HepG2 (cell line): ENCODE results near the gene TUBG1. TPM values are rescaled to one million over a fixed set of nuclear protein-coding genes. Genes with fewer than 3 reads are reported as not detected.
A peak's percentile ranks its signal among the peaks of the same experiment; 100 is the strongest.

Experiments
- ARHGAP35 ChIP-seq: sonication (generic); formaldehyde crosslinking; IDR thresholded peaks from 2 replicates; pipeline ENCODE4 v1.9.0; 2022; ENCODE audit warnings: mild to moderate bottlenecking, inconsistent platforms, moderate library complexity, missing genetic modification reagents, borderline replicate concordance
- DNMT3B ChIP-seq: conservative IDR thresholded peaks from 2 replicates; pipeline ENCODE4 v1.6.1; 2016; ENCODE audit warnings: missing biosample characterization, control low read depth
- FUBP1 ChIP-seq: sonication (generic); formaldehyde crosslinking; IDR thresholded peaks from 2 replicates; pipeline ENCODE4 v1.5.1; 2020; ENCODE audit warnings: missing genetic modification reagents, mild to moderate bottlenecking, borderline replicate concordance
- HOXA5 ChIP-seq: sonication (generic); formaldehyde crosslinking; IDR thresholded peaks from 2 replicates; pipeline ENCODE4 v1.4.0; 2020; ENCODE audit warnings: missing genetic modification reagents
- ISL2 ChIP-seq: sonication (generic); formaldehyde crosslinking; IDR thresholded peaks from 2 replicates; pipeline ENCODE4 v1.5.0; 2020; ENCODE audit warnings: missing genetic modification reagents
- KDM4B ChIP-seq: sonication (generic); formaldehyde crosslinking; IDR thresholded peaks from 2 replicates; pipeline ENCODE4 v1.4.0; 2020; ENCODE audit warnings: missing genetic modification reagents
- NFYC ChIP-seq: IDR thresholded peaks from 2 replicates; pipeline ENCODE4 v1.6.1; 2016; ENCODE audit warnings: missing genetic modification reagents, missing compliant biosample characterization
- NONO ChIP-seq, 2 experiments: fragments of 450-650 bp in 1 of 2; sonication (generic) in 1 of 2; formaldehyde crosslinking in 1 of 2; IDR thresholded peaks in 1 of 2; conservative IDR thresholded peaks in 1 of 2; 2 replicates each; pipeline versions ENCODE4 v1.6.1 to v1.8.0; 2017 to 2022; ENCODE audit warnings: mild to moderate bottlenecking in 1 of 2, missing genetic modification reagents in 1 of 2, moderate library complexity in 1 of 2
- SRSF9 ChIP-seq: fragments of 200-400 bp; formaldehyde crosslinking; IDR thresholded peaks from 2 replicates; pipeline ENCODE4 v1.6.1; 2018; ENCODE audit warnings: borderline replicate concordance, mild to moderate bottlenecking, low read depth, low read length; ENCODE audit not compliant: insufficient read depth, poor library complexity, severe bottlenecking
- YEATS4 ChIP-seq: sonication (generic); formaldehyde crosslinking; IDR thresholded peaks from 2 replicates; pipeline ENCODE4 v1.4.0; 2020; ENCODE audit warnings: missing genetic modification reagents, borderline replicate concordance
- ZBTB42 ChIP-seq: sonication (generic); formaldehyde crosslinking; IDR thresholded peaks from 2 replicates; pipeline ENCODE4 v1.5.0; 2020; ENCODE audit warnings: mild to moderate bottlenecking, missing genetic modification reagents
- ZNF326 ChIP-seq: sonication (generic); formaldehyde crosslinking; IDR thresholded peaks from 2 replicates; pipeline ENCODE4 v1.4.0; 2020; ENCODE audit warnings: missing genetic modification reagents, borderline replicate concordance
- ZNF432 ChIP-seq: sonication (generic); formaldehyde crosslinking; IDR thresholded peaks from 2 replicates; pipeline ENCODE4 v1.5.0; 2020; ENCODE audit warnings: missing genetic modification reagents, mild to moderate bottlenecking, borderline replicate concordance
- ZNF577 ChIP-seq: sonication (generic); formaldehyde crosslinking; IDR thresholded peaks from 2 replicates; pipeline ENCODE4 v1.4.0; 2020; ENCODE audit warnings: mild to moderate bottlenecking, low read depth, missing genetic modification reagents, borderline replicate concordance
- ZNF839 ChIP-seq: sonication (generic); formaldehyde crosslinking; IDR thresholded peaks from 2 replicates; pipeline ENCODE4 v1.4.0; 2020; ENCODE audit warnings: missing genetic modification reagents, mild to moderate bottlenecking, borderline replicate concordance
- ZNF878 ChIP-seq: sonication (generic); formaldehyde crosslinking; IDR thresholded peaks from 2 replicates; pipeline ENCODE4 v1.8.1; 2023; ENCODE audit warnings: mild to moderate bottlenecking, missing genetic modification reagents, moderate library complexity
- ZSCAN12 ChIP-seq: sonication (generic); formaldehyde crosslinking; IDR thresholded peaks from 2 replicates; pipeline ENCODE4 v1.9.0; 2021; ENCODE audit warnings: mild to moderate bottlenecking, missing genetic modification reagents
- ZSCAN5A ChIP-seq: sonication (generic); formaldehyde crosslinking; IDR thresholded peaks from 2 replicates; pipeline ENCODE4 v1.8.0; 2022; ENCODE audit warnings: mild to moderate bottlenecking, missing genetic modification reagents, borderline replicate concordance
- polyA plus RNA-seq, 8 experiments: library from polyadenylated mRNA; depleted of rRNA in 3 of 8; stranded (reverse) in 7 of 8; unstranded in 1 of 8; fragments of >200 nt; fragmentation: Illumina TruSeq in 4 of 8; extraction: Trizol in 4 of 8; gene quantifications; 2 replicates each; pipeline versions ENCODE4 v1.2.1 to v1.2.3, GENCODE V29; 2011 to 2016; ENCODE audit warnings: low read depth in 4 of 8, missing spikeins in 1 of 8, mixed read lengths in 1 of 8; ENCODE audit not compliant: insufficient read depth in 1 of 8
- total RNA-seq, 5 experiments: library from RNA; depleted of rRNA; stranded (reverse); fragments of >200 nt; fragmentation: Illumina TruSeq; extraction: Trizol; gene quantifications; 2 replicates each; pipeline ENCODE4 v1.2.3, GENCODE V29; 2016; ENCODE audit warnings: low read depth in 1 of 5
- TF ChIP-seq, protein P1 (sequence below): sonication (generic); formaldehyde crosslinking; IDR thresholded peaks from 2 replicates; pipeline ENCODE4 v1.9.0; 2021; ENCODE audit warnings: missing genetic modification reagents, borderline replicate concordance
- TF ChIP-seq, protein P2 (sequence below): sonication (generic); formaldehyde crosslinking; IDR thresholded peaks from 2 replicates; pipeline ENCODE4 v1.5.1; 2020; ENCODE audit warnings: mild to moderate bottlenecking, missing genetic modification reagents, moderate library complexity
- TF ChIP-seq, protein P3 (sequence below): IDR thresholded peaks from 2 replicates; pipeline ENCODE4 v1.6.1; 2016; ENCODE audit warnings: low read depth, borderline replicate concordance

The TUBG1 gene
- total and polyA plus RNA-seq, 2 of the 13 experiments (the other 11 are each of a cell fraction or from before 2014, with no cell fraction given), result 74.1 to 137 TPM

DNA sequence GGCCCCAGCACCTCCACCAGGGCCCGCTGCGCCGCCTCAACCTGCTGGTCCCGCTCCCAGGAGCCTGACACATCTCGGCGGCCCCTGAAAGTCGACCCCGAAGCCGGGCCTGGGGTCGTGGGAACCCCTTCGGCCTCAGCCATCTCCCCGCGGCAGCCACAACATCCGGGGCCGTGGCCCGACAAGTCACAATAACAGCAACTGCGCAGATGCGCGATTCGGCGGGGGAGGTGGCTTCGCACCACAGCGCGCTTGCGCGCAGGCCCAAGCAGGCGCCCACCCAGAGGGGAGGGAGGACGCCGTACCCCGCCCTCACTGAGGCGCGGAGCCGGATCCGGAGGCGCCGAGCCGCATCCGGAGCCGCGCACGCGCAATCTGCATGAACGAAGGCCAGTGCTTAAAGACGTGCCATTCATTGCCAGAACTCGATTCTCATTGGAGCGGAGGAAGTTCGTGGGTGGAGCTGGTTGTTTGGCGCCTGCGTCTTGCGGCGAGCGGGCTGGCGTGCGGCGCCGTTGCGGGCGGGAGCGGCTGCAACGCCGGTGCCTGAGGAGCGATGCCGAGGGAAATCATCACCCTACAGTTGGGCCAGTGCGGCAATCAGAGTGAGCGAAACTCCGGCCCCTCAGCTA lies at the start of gene TUBG1, which contains the start of gene RETREG3 (continued):
- TF ChIP-seq, protein P1, sequence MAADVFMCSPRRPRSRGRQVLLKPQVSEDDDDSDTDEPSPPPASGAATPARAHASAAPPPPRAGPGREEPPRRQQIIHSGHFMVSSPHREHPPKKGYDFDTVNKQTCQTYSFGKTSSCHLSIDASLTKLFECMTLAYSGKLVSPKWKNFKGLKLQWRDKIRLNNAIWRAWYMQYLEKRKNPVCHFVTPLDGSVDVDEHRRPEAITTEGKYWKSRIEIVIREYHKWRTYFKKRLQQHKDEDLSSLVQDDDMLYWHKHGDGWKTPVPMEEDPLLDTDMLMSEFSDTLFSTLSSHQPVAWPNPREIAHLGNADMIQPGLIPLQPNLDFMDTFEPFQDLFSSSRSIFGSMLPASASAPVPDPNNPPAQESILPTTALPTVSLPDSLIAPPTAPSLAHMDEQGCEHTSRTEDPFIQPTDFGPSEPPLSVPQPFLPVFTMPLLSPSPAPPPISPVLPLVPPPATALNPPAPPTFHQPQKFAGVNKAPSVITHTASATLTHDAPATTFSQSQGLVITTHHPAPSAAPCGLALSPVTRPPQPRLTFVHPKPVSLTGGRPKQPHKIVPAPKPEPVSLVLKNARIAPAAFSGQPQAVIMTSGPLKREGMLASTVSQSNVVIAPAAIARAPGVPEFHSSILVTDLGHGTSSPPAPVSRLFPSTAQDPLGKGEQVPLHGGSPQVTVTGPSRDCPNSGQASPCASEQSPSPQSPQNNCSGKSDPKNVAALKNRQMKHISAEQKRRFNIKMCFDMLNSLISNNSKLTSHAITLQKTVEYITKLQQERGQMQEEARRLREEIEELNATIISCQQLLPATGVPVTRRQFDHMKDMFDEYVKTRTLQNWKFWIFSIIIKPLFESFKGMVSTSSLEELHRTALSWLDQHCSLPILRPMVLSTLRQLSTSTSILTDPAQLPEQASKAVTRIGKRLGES (CRISPR knock-in tag), result no peak
- no peak for TF ChIP-seq ZNF577 (CRISPR knock-in tag)
- TF ChIP-seq NONO (IDR thresholded peaks at IDR 0.05), result no peak
- peak; percentile 90 for TF ChIP-seq NONO (CRISPR knock-in tag; conservative IDR thresholded peaks at IDR 0.05)
- peak; percentile 87 for TF ChIP-seq YEATS4 (CRISPR knock-in tag)
- peak; percentile 85 for TF ChIP-seq NFYC (CRISPR knock-in tag)
- 0 out of 2 replicates have a peak, but pooled peaks have one; percentile 78 for TF ChIP-seq ZSCAN5A (CRISPR knock-in tag)
- TF ChIP-seq ZNF326 (CRISPR knock-in tag), result no peak
- TF ChIP-seq KDM4B (CRISPR knock-in tag), result peak; percentile 29; the same call in 1 of the 2 replicates
- TF ChIP-seq ZBTB42 (CRISPR knock-in tag), result no peak; the same call in 1 of the 2 replicates
- TF ChIP-seq HOXA5 (CRISPR knock-in tag), result peak; percentile 92
- TF ChIP-seq, protein P2, sequence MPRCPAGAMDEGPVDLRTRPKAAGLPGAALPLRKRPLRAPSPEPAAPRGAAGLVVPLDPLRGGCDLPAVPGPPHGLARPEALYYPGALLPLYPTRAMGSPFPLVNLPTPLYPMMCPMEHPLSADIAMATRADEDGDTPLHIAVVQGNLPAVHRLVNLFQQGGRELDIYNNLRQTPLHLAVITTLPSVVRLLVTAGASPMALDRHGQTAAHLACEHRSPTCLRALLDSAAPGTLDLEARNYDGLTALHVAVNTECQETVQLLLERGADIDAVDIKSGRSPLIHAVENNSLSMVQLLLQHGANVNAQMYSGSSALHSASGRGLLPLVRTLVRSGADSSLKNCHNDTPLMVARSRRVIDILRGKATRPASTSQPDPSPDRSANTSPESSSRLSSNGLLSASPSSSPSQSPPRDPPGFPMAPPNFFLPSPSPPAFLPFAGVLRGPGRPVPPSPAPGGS (CRISPR knock-in tag), result peak; percentile 97
- no peak for TF ChIP-seq ZNF839 (CRISPR knock-in tag)
- TF ChIP-seq ZSCAN12 (CRISPR knock-in tag), result peak; percentile 98
- TF ChIP-seq, protein P3, sequence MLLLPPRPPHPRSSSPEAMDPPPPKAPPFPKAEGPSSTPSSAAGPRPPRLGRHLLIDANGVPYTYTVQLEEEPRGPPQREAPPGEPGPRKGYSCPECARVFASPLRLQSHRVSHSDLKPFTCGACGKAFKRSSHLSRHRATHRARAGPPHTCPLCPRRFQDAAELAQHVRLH, result peak; percentile 84
- peak; percentile 68; the same call in 1 of the 2 replicates for TF ChIP-seq ZNF878 (CRISPR knock-in tag)
- peak; percentile 60 for TF ChIP-seq ISL2 (CRISPR knock-in tag)
- TF ChIP-seq ARHGAP35 (CRISPR knock-in tag), result peak; percentile 72; the same call in 1 of the 2 replicates
- TF ChIP-seq SRSF9, result no peak
- no peak for TF ChIP-seq ZNF432
- TF ChIP-seq DNMT3B (CRISPR knock-in tag), result no peak; the same call in 1 of the 2 replicates
- TF ChIP-seq FUBP1, result no peak; the same call in 1 of the 2 replicates
